A549 treated with CORT108297 at 1 μM for 4 hours (cell line): ENCODE data around the gene CNTN1. TPM values are rescaled to one million over a fixed set of nuclear protein-coding genes. Genes with fewer than 3 reads are reported as not detected.

Experiments
- total RNA-seq: library from RNA; stranded (reverse); fragments of 200-300 nt; extraction: Qiagen RNA extraction; gene quantifications from 5 replicates; pipeline ENCODE4 v1.2.3, GENCODE V29; 2022

The CNTN1 gene
- 37.7 to 60.2 TPM (median 56.6 TPM) in 5 replicates for total RNA-seq

DNA sequence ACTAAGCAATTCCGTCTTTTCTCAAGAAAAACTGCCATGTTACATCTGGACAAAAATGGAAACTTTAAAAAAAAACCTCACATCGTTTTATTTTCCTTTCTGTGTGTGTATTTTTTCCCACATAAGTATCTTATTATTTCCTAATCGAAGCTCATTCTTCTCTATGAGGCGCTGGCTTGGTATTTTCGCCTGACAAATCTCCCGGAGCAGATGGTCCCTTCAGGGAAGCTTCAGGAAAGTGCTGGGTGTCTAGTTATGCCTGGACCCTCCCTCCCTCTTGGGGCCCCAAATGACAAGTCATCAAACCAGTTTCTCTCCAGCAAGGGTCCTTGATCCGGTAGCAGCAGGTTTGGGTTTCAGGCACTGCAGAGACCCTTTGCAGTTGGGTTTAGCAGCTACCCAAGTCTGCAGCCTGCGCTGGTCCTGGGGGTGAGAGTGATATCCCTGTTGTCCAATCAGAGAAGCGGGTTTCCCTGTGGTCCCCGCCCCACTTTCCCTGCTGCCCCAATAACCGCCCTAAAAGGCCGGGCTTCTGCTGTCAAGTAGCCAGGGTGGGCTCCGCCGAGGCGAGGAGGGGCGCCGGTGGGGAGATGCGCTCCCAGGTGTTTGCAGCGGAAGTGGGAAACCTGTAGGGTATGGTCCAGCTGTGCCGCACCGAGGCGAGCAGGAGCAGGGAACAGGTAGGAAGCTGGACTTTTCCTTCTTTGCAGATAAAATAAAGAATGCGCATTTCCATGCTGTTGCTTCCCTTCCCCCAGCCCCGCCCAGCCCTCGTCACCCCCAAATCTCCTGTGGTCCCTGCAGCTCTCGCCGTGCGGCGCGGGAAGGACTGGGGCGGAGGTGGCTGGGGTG, at the start of gene CNTN1:
Gene CNTN1, plus strand, starts transcription at position 527 of the 852 bp plus-strand sequence.

